ENCODE results near the gene FURIN.
"Not testable (repeated sequence)": the region's sequence is repeated elsewhere in the genome, so short reads cannot be mapped to it uniquely, and the experiment has no call there.

FURIN gene

GRCh38 chr15:90886291-90886614 is 17.9 kb downstream of the FURIN start:
- no peak for DNase-seq
- no peak overlapping the region for H3K27ac Mint-ChIP-seq
- no peaks in the 10 kb centered on the region for H3K27me3 Mint-ChIP-seq
- peaks cover 32% of the 10 kb centered on the region for H3K4me1 Mint-ChIP-seq
- peaks cover 3% of the 10 kb centered on the region for H3K36me3 Mint-ChIP-seq
- H3K9me3 Mint-ChIP-seq = no peaks in the 10 kb centered on the region
- CTCF ChIA-PET = interaction anchor here (0.7 to 4.4 kb wide), 36 partner anchors 10 to 593 kb away, joined by 3 to 78 read pairs (median 5); partner anchors contain the start of genes BLM and HDDC3
- H3K4me3 Mint-ChIP-seq = no peak overlapping the region

- H3K4me3 Mint-ChIP-seq = no peak overlapping the region
- no peak overlapping the region for H3K27ac Mint-ChIP-seq
- no peaks in the 10 kb centered on the region for H3K9me3 Mint-ChIP-seq
- H3K4me1 Mint-ChIP-seq = peaks cover 32% of the 10 kb centered on the region
- no peaks in the 10 kb centered on the region for H3K27me3 Mint-ChIP-seq
- CTCF ChIA-PET = interaction anchor here (0.8 to 4.4 kb wide), 9 partner anchors 9 to 238 kb away, joined by 4 to 78 read pairs (median 11); partner anchors contain the start of gene HDDC3
- peaks cover 3% of the 10 kb centered on the region for H3K36me3 Mint-ChIP-seq
- no peak for DNase-seq
These were observed 18.7 kb downstream of the FURIN start for GRCh38 chr15:90887037-90887481.

DNA sequence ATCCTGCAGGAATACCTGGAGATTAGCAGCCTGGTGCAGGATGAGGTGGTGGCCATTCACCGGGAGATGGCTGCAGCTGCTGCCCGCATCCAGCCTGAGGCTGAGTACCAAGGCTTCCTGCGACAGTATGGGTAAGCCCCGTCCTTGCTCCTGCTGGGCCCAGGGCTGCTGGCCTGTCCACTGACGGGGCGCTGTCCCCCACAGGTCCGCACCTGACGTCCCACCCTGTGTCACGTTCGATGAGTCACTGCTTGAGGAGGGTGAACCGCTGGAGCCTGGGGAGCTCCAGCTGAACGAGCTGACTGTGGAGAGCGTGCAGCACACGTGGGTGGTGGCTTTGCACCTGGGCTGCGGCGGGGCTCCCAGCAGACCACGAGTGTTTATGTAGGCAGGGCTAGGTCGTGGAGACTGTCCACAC is 20.9 kb downstream of the FURIN start:
- CTCF ChIA-PET = interaction anchor here (0.8 to 2.8 kb wide), 4 partner anchors 13 to 241 kb away, joined by 3 to 14 read pairs (median 5); partner anchors contain the start of gene MAN2A2
- H3K4me3 Mint-ChIP-seq = no peak overlapping the region

GRCh38 chr15:90889736-90890456 is 21.5 kb downstream of the FURIN start:
- CTCF ChIA-PET = interaction anchor here (0.8 to 2.8 kb wide), 4 partner anchors 12 to 242 kb away, joined by 3 to 14 read pairs (median 5); partner anchors contain the start of gene MAN2A2
- Mint-ChIP-seq H3K27ac (no peak overlapping the region), H3K36me3 (peaks cover 1% of the 10 kb centered on the region), H3K27me3 (no peaks in the 10 kb centered on the region), H3K9me3 (no peaks in the 10 kb centered on the region), H3K4me1 (peaks cover 16% of the 10 kb centered on the region), H3K4me3 (no peak overlapping the region)
- DNase-seq = no peak

More for the DNA sequence above, 20.9 kb downstream of the FURIN start:
- Mint-ChIP-seq H3K27me3 (no peaks in the 10 kb centered on the region), H3K36me3 (peaks cover 1% of the 10 kb centered on the region), H3K4me1 (peaks cover 20% of the 10 kb centered on the region), H3K9me3 (no peaks in the 10 kb centered on the region), H3K27ac (no peak overlapping the region)
- DNase-seq = no peak

- no peak for DNase-seq
- peaks cover 5% of the 10 kb centered on the region for H3K36me3 Mint-ChIP-seq
- peaks cover 7% of the 10 kb centered on the region for H3K4me1 Mint-ChIP-seq
- H3K4me3 Mint-ChIP-seq = no peak overlapping the region
- CTCF ChIA-PET = interaction anchor here (1.7 kb wide), 1 partner anchor 11 kb away, joined by 6 read pairs; the partner anchor contains the start of gene MAN2A2
- H3K27me3 Mint-ChIP-seq = no peaks in the 10 kb centered on the region
- no peak overlapping the region for H3K27ac Mint-ChIP-seq
- H3K9me3 Mint-ChIP-seq = no peaks in the 10 kb centered on the region
These were observed 22.5 kb downstream of the FURIN start for GRCh38 chr15:90890839-90891238.

- H3K27me3 Mint-ChIP-seq = no peaks in the 10 kb centered on the region
- H3K4me3 Mint-ChIP-seq = no peak overlapping the region
- no peaks in the 10 kb centered on the region for H3K9me3 Mint-ChIP-seq
- no peak for DNase-seq
- CTCF ChIA-PET = interaction anchor here (1.7 kb wide), 1 partner anchor 11 kb away, joined by 6 read pairs; the partner anchor contains the start of gene MAN2A2
- peak overlapping the region; percentile 33 for H3K27ac Mint-ChIP-seq
- H3K4me1 Mint-ChIP-seq = peaks cover under 1% of the 10 kb centered on the region
- H3K36me3 Mint-ChIP-seq = peaks cover 7% of the 10 kb centered on the region
These were observed 23.1 kb downstream of the FURIN start for GRCh38 chr15:90891346-90891949.

GRCh38 chr15:90892023-90892422 is 23.6 kb downstream of the FURIN start:
- peaks cover 8% of the 10 kb centered on the region for H3K36me3 Mint-ChIP-seq
- H3K4me3 Mint-ChIP-seq = no peak overlapping the region
- DNase-seq = no peak
- H3K27ac Mint-ChIP-seq = peak overlapping the region; percentile 33
- no peaks in the 10 kb centered on the region for H3K9me3 Mint-ChIP-seq
- H3K27me3 Mint-ChIP-seq = no peaks in the 10 kb centered on the region
- H3K4me1 Mint-ChIP-seq = no peaks in the 10 kb centered on the region
- CTCF ChIA-PET = no interaction called here

DNA sequence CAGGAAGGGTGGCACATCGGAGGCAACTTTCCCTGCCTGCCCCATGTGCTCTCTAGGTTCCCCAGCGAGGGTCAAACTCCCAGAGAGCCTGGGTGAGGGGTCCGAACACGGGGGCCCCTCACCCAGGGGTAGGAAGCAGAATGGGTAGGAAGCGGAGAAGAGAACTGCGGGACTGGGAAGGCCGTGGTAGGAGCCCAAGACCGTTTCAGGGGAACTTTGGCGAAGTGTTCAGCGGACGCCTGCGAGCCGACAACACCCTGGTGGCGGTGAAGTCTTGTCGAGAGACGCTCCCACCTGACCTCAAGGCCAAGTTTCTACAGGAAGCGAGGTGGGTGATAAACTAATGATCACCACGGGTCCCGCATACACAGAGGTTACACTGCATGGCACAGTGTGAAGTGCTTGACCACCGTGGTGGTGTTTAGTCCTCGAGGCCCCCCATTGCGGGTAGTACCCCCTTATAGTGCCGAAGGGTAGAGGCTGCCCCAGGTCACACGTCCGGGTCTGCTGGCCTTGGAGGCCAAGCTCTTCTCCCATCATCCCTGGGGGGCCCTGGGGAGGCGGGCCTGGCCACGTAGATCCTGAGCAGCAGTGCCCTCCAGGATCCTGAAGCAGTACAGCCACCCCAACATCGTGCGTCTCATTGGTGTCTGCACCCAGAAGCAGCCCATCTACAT is 24.2 kb downstream of the FURIN start:
- H3K27ac Mint-ChIP-seq = no peak overlapping the region
- H3K4me3 Mint-ChIP-seq = no peak overlapping the region
- peaks cover 8% of the 10 kb centered on the region for H3K36me3 Mint-ChIP-seq
- H3K4me1 Mint-ChIP-seq = no peaks in the 10 kb centered on the region
- CTCF ChIA-PET = interaction anchor here (1.5 to 7.3 kb wide), 2 partner anchors 41 to 573 kb away, joined by 3 to 51 read pairs; partner anchors contain the start of genes HDDC3 and UNC45A
- no peaks in the 10 kb centered on the region for H3K9me3 Mint-ChIP-seq
- no peak for DNase-seq
- H3K27me3 Mint-ChIP-seq = peaks cover under 1% of the 10 kb centered on the region

DNA sequence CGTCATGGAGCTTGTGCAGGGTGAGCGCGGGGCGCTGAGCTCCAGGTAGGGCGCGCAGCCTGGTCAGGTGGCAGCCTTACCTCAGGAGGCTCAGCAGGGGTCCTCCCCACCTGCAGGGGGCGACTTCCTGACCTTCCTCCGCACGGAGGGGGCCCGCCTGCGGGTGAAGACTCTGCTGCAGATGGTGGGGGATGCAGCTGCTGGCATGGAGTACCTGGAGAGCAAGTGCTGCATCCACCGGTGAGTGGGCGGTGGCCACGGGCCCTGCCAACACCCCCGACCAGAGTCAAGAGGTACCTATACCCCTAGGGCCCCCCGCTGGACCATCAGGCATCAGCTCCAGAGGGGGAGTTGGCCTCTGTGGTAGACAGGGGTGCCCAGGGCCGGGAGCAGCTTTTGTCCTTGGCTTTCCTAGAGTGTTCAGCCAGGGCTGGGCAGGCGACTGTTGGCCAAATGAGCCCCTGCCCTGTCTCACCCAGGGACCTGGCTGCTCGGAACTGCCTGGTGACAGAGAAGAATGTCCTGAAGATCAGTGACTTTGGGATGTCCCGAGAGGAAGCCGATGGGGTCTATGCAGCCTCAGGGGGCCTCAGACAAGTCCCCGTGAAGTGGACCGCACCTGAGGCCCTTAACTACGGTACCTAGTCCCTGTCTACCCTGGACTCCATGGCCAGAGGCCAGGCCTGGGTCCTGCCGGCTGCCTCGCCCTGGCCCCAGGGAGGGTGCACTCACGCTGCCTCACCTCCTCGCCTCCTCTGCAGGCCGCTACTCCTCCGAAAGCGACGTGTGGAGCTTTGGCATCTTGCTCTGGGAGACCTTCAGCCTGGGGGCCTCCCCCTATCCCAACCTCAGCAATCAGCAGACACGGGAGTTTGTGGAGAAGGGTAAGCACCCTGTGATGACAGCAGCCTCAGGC is 25.0 kb downstream of the FURIN start:
- CTCF ChIA-PET = interaction anchor here (1.5 to 7.3 kb wide), 2 partner anchors 40 to 574 kb away, joined by 3 to 51 read pairs; partner anchors contain the start of genes HDDC3 and UNC45A
- Mint-ChIP-seq H3K4me1 (no peaks in the 10 kb centered on the region), H3K36me3 (peaks cover 8% of the 10 kb centered on the region), H3K9me3 (no peaks in the 10 kb centered on the region), H3K27ac (no peak overlapping the region), H3K27me3 (peaks cover 4% of the 10 kb centered on the region), H3K4me3 (no peak overlapping the region)
- no peak for DNase-seq

DNA sequence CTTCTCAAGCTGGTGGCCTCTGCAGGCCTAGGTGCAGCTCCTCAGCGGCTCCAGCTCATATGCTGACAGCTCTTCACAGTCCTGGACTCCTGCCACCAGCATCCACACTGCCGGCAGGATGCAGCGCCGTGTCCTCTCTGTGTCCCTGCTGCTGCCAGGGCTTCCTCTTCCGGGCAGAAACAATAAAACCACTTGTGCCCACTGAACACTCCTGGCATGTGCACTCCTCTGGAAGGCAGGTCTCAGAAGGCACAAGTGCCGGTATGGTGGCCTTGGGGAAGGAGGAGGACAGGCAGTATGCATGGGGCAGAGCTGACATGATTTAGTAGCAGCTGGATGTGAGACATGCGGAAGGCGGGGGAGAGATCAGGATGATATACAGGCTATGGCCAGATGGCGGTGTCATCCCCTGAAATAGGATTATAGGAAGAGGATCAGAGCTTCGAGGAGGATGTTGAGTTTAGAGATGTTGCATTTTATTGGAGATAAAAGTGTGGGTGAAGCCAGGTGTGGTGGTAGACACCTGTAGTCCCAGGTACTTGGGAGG is 27.3 kb downstream of the FURIN start:
- H3K27ac Mint-ChIP-seq = no peak overlapping the region
- DNase-seq = no peak

GRCh38 chr15:90897131-90897655 is 28.8 kb downstream of the FURIN start:
- H3K4me3 Mint-ChIP-seq, DNase-seq, H3K27ac Mint-ChIP-seq, H3K36me3 Mint-ChIP-seq, H3K9me3 Mint-ChIP-seq, H3K27me3 Mint-ChIP-seq: not testable (repeated sequence)
- H3K4me1 Mint-ChIP-seq = peaks cover 15% of the 10 kb centered on the region
- CTCF ChIA-PET = interaction anchor here (4.4 to 7.3 kb wide), 2 partner anchors 11 to 36 kb away, joined by 26 to 51 read pairs; partner anchors contain the start of genes HDDC3 and UNC45A

More for the DNA sequence above, 27.3 kb downstream of the FURIN start:
- Mint-ChIP-seq H3K9me3 (no peaks in the 10 kb centered on the region), H3K4me3 (no peak overlapping the region), H3K27me3 (peaks cover 4% of the 10 kb centered on the region), H3K36me3 (peaks cover 8% of the 10 kb centered on the region), H3K4me1 (peaks cover 3% of the 10 kb centered on the region)
- CTCF ChIA-PET = interaction anchor here (1.1 to 7.3 kb wide), 3 partner anchors 8 to 38 kb away, joined by 4 to 51 read pairs (median 26); partner anchors contain the start of genes HDDC3 and UNC45A

- Mint-ChIP-seq H3K9me3 (no peaks in the 10 kb centered on the region), H3K4me3 (peak overlapping the region; percentile 86), H3K27ac (peak overlapping the region; percentile 94), H3K36me3 (peaks cover 19% of the 10 kb centered on the region), H3K4me1 (peaks cover 35% of the 10 kb centered on the region), H3K27me3 (peaks cover 4% of the 10 kb centered on the region)
- CTCF ChIA-PET = interaction anchor here (0.6 to 7.6 kb wide), 8 partner anchors 11 to 260 kb away, joined by 3 to 160 read pairs (median 3); partner anchors contain the start of genes BLM, HDDC3 and UNC45A
- no peak for DNase-seq
These were observed 33.0 kb downstream of the FURIN start for GRCh38 chr15:90901175-90902039.

Data from activated naive CD4-positive, alpha-beta T cell treated with anti-CD3 and anti-CD28 coated beads, Interleukin-2, amount 10 ng/mL, durations not matched to agents 7 days and 5 days (primary cell).